Thyroid gland (tissue), 4 donors: ENCODE results near the gene SLC4A3. TPM values are rescaled to one million over a fixed set of nuclear protein-coding genes. Genes with fewer than 3 reads are reported as not detected.

Experiments
- DNase-seq, 2 donors: peaks; one replicate each; pipeline ENCODE4 v3.0.0-alpha.2; 2019
- H3K27ac ChIP-seq, 3 donors: fragments of 200-600 bp; sonication (generic); 1 replicate in 2 of 3; 2 replicates in 1 of 3; pipeline ENCODE4 v1.5.1; 2016 to 2019; ENCODE audit warnings: mild to moderate bottlenecking in 1 of 3, moderate library complexity in 1 of 3
- H3K27me3 ChIP-seq: fragments of 200-600 bp; sonication (generic); one replicate; pipeline ENCODE4 v1.5.1; 2019
- H3K36me3 ChIP-seq, 2 donors: fragments of 200-600 bp; sonication (generic); one replicate each; pipeline ENCODE4 v1.5.1; 2016 to 2019
- H3K4me1 ChIP-seq, 2 donors: fragments of 200-600 bp; sonication (generic); one replicate each; pipeline ENCODE4 v1.5.1; 2017 to 2019
- H3K4me3 ChIP-seq, 3 donors: fragments of 200-600 bp; sonication (generic); replicated peaks in 1 of 3; 1 replicate in 2 of 3; 2 replicates in 1 of 3; pipeline ENCODE4 v1.5.1; 2016; ENCODE audit warnings: mild to moderate bottlenecking in 1 of 3
- H3K9me3 ChIP-seq: fragments of 200-600 bp; sonication (generic); one replicate; pipeline ENCODE4 v1.5.1; 2017
- CTCF ChIP-seq, 6 experiments: fragments of 200-600 bp in 3 of 6; fragments of 450-650 bp in 3 of 6; sonication (generic) in 3 of 6; IDR thresholded peaks; one replicate each; pipeline ENCODE4 v1.5.1; 2016 to 2019; ENCODE audit warnings: antibody characterized with exemption in 6 of 6, mild to moderate bottlenecking in 2 of 6, inconsistent platforms in 1 of 6, moderate library complexity in 1 of 6
- POLR2A ChIP-seq, 2 donors: fragments of 450-650 bp; IDR thresholded peaks; one replicate each; pipeline ENCODE4 v1.6.1; 2017; ENCODE audit warnings: antibody characterized with exemption in 2 of 2, mild to moderate bottlenecking in 2 of 2, moderate library complexity in 1 of 2
- WGBS, 2 donors: methylation state at CpG; one replicate each; pipeline ENCODE4 v1.1.5; 2017; 5-methylcytosine and 5-hydroxymethylcytosine counted together
- intact Hi-C: fragments of 100-400 bp; cut with DNase I; formaldehyde crosslinking; loops from one replicate; pipeline ENCODE4 v1.15.1; 2023
- total RNA-seq, 4 donors: library from RNA; depleted of rRNA; stranded (reverse); fragments of >200 nt; gene quantifications; one replicate each; pipeline ENCODE4 v1.2.3, GENCODE V29; 2016

Gene SLC4A3
- total RNA-seq, 4 donors from 2014 or later, result 1.2 to 3.2 (median 2.8) TPM

GRCh38 chr2:219668316-219668715, 40.9 kb downstream of the SLC4A3 start:
- no peak for TF ChIP-seq CTCF (IDR thresholded peaks at IDR 0.05)
- TF ChIP-seq POLR2A (IDR thresholded peaks at IDR 0.05), result no peak
- Histone ChIP-seq H3K27ac (no peak overlapping the region), H3K4me1 (no peaks in the 10 kb centered on the region), H3K4me3 (no peak overlapping the region), H3K36me3 (no peaks in the 10 kb centered on the region), H3K9me3 (no peaks in the 10 kb centered on the region), H3K27me3 (no peaks in the 10 kb centered on the region)
- WGBS, 2 donors, result 83 to 89% methylated on average over 15 of the region's 15 CpGs
- intact Hi-C loops, result no loop called here
- DNase-seq, result no peak

- H3K27ac ChIP-seq, result no peak overlapping the region
- H3K4me1 ChIP-seq, result no peaks in the 10 kb centered on the region
- H3K27me3 ChIP-seq, result no peaks in the 10 kb centered on the region
- intact Hi-C loops, result no loop called here
- TF ChIP-seq CTCF (IDR thresholded peaks at IDR 0.05) (no peak), POLR2A (IDR thresholded peaks at IDR 0.05) (no peak)
- WGBS, 2 donors, result 83 to 87% methylated on average over 6 of the region's 6 CpGs
- H3K36me3 ChIP-seq, result no peaks in the 10 kb centered on the region
- no peak overlapping the region for H3K4me3 ChIP-seq
- no peaks in the 10 kb centered on the region for H3K9me3 ChIP-seq
- DNase-seq, result no peak
Measured at GRCh38 chr2:219670386-219670785, 43.0 kb downstream of the SLC4A3 start.

- Histone ChIP-seq H3K27me3 (no peaks in the 10 kb centered on the region), H3K9me3 (no peaks in the 10 kb centered on the region), H3K4me1 (no peaks in the 10 kb centered on the region), H3K27ac (no peak overlapping the region), H3K4me3 (no peak overlapping the region), H3K36me3 (no peaks in the 10 kb centered on the region)
- TF ChIP-seq POLR2A (IDR thresholded peaks at IDR 0.05), result no peak
- no peak for TF ChIP-seq CTCF (IDR thresholded peaks at IDR 0.05)
- intact Hi-C loops, result no loop called here
- no peak for DNase-seq
- 72 to 75% methylated on average over 5 of the region's 5 CpGs for WGBS, 2 donors
Measured at GRCh38 chr2:219671279-219671678, 43.8 kb downstream of the SLC4A3 start.

GRCh38 chr2:219672406-219672805, 45.0 kb downstream of the SLC4A3 start:
- H3K4me1 ChIP-seq, result no peaks in the 10 kb centered on the region
- H3K9me3 ChIP-seq, result no peaks in the 10 kb centered on the region
- DNase-seq, result no peak
- no peak overlapping the region for H3K27ac ChIP-seq
- 75 to 87% methylated on average over 3 of the region's 3 CpGs for WGBS, 2 donors
- H3K36me3 ChIP-seq, result no peaks in the 10 kb centered on the region
- TF ChIP-seq CTCF (IDR thresholded peaks at IDR 0.05) (no peak), POLR2A (IDR thresholded peaks at IDR 0.05) (no peak)
- H3K4me3 ChIP-seq, result no peak overlapping the region
- no peaks in the 10 kb centered on the region for H3K27me3 ChIP-seq
- intact Hi-C loops, result no loop called here

- DNase-seq, result no peak
- Histone ChIP-seq H3K4me3 (no peak overlapping the region), H3K9me3 (no peaks in the 10 kb centered on the region), H3K27ac (no peak overlapping the region), H3K36me3 (no peaks in the 10 kb centered on the region), H3K4me1 (no peaks in the 10 kb centered on the region), H3K27me3 (no peaks in the 10 kb centered on the region)
- intact Hi-C loops, result no loop called here
- TF ChIP-seq CTCF (IDR thresholded peaks at IDR 0.05) (no peak), POLR2A (IDR thresholded peaks at IDR 0.05) (no peak)
- WGBS, 2 donors, result 56 to 77% methylated on average over 4 of the region's 4 CpGs
Measured at GRCh38 chr2:219675221-219675620, 47.8 kb downstream of the SLC4A3 start.
